Panc1 (cell line): Measurements from ENCODE around the gene SLC8B1. TPM values are rescaled to one million over a fixed set of nuclear protein-coding genes. Genes with fewer than 3 reads are reported as not detected.

Experiments used
- ATAC-seq: fragments of 200-7000 bp; cut with Tn5 transposase; 2 replicates; pipeline ENCODE4 v1.9.1; 2020; ENCODE audit warnings: mild to moderate bottlenecking, moderate library complexity
- BruUV-seq: library from RNA; stranded (reverse); fragments of 400-500 nt; replicated peaks from 2 replicates; lab custom pipeline; 2021; lab: Mats Ljungman, UMichigan
- CTCF ChIA-PET: fragments of 300-600 bp; sonication (Branson Sonifier 250); formaldehyde crosslinking; loops from one replicate; lab custom pipeline; 2022; ENCODE audit warnings: antibody characterized with exemption; lab: Charles Lee
- POLR2A ChIA-PET: fragments of 300-600 bp; sonication (Branson Sonifier 250); formaldehyde crosslinking; loops from one replicate; lab custom pipeline; 2022; ENCODE audit warnings: antibody characterized with exemption; lab: Charles Lee
- DNase-seq: peaks from one replicate; pipeline ENCODE4 v3.0.0-alpha.2; 2010; ENCODE audit warnings: low read depth, low spot score
- H3K27ac ChIP-seq: 2 replicates; pipeline ENCODE4 v1.5.1; 2011; ENCODE audit warnings: mild to moderate bottlenecking, low read length, inconsistent platforms
- H3K27me3 ChIP-seq: fragments of 200-500 bp; sonication (Bioruptor generic); 2 replicates; pipeline ENCODE4 v1.6.0; 2014; ENCODE audit warnings: low read length, inconsistent platforms; ENCODE audit not compliant: control insufficient read depth, insufficient read depth
- H3K36me3 ChIP-seq: fragments of 200-500 bp; sonication (Bioruptor generic); 2 replicates; pipeline ENCODE4 v1.5.1; 2014; ENCODE audit warnings: inconsistent platforms, mild to moderate bottlenecking, low read length, moderate library complexity; ENCODE audit not compliant: control insufficient read depth, insufficient read depth
- H3K4me1 ChIP-seq: 2 replicates; pipeline ENCODE4 v1.5.1; 2011; ENCODE audit warnings: inconsistent platforms, mild to moderate bottlenecking, low read length, moderate library complexity; ENCODE audit not compliant: control insufficient read depth, insufficient read depth
- H3K4me3 ChIP-seq, 2 experiments: 2 replicates each; pipeline ENCODE4 v1.5.1; 2011 to 2012; ENCODE audit warnings: low read depth in 2 of 2, low read length in 2 of 2, mild to moderate bottlenecking in 2 of 2, inconsistent platforms in 1 of 2, moderate library complexity in 1 of 2
- H3K9me3 ChIP-seq: fragments of 200-500 bp; sonication (Bioruptor generic); 2 replicates; pipeline ENCODE4 v1.5.1; 2014; ENCODE audit warnings: low read depth, mild to moderate bottlenecking, inconsistent platforms, low read length, moderate library complexity; ENCODE audit not compliant: control insufficient read depth, insufficient read depth
- CTCF ChIP-seq: fragments of 450-650 bp; IDR thresholded peaks from 2 replicates; pipeline ENCODE4 v1.5.1; 2017; ENCODE audit warnings: mild to moderate bottlenecking
- POLR2AphosphoS5 ChIP-seq: IDR thresholded peaks from 2 replicates; pipeline ENCODE4 v1.6.1; 2012; ENCODE audit warnings: mild to moderate bottlenecking, low read depth, low read length, moderate library complexity
- SIN3A ChIP-seq: IDR thresholded peaks from 2 replicates; pipeline ENCODE4 v1.6.1; 2012; ENCODE audit warnings: low read depth, mild to moderate bottlenecking, low read length, moderate library complexity, borderline replicate concordance; ENCODE audit not compliant: insufficient read depth
- TCF7L2 ChIP-seq: IDR thresholded peaks from 2 replicates; pipeline ENCODE4 v1.6.1; 2011; ENCODE audit warnings: mild to moderate bottlenecking, low read depth, low read length, inconsistent platforms
- in situ Hi-C: cut with HindIII; loops from 2 replicates; pipeline ENCODE4 v1.10.0; 2016; ENCODE audit warnings: low sequenced_read_pairs, low pct_unique_long_range_greater_than_20kb
- intact Hi-C: fragments of 100-400 bp; cut with micrococcal nuclease; formaldehyde crosslinking; loops from one replicate; pipeline ENCODE4 v1.10.0; 2022; ENCODE audit not compliant: unreplicated experiment
- total RNA-seq: library from RNA; stranded (reverse); gene quantifications from one replicate; pipeline ENCODE4 v1.2.1, GENCODE V29; 2021; ENCODE audit not compliant: unreplicated experiment
- TF ChIP-seq, protein P1 (sequence below), 2 experiments: IDR thresholded peaks; 2 replicates each; pipeline ENCODE4 v1.6.1; 2011 to 2012; ENCODE audit warnings: low read depth in 2 of 2, control low read depth in 1 of 2, low read length in 1 of 2, mild to moderate bottlenecking in 1 of 2, moderate library complexity in 1 of 2; ENCODE audit not compliant: insufficient read depth in 1 of 2

The SLC8B1 gene
- total RNA-seq, 1 experiment from 2014 or later, result 26.7 TPM

DNA sequence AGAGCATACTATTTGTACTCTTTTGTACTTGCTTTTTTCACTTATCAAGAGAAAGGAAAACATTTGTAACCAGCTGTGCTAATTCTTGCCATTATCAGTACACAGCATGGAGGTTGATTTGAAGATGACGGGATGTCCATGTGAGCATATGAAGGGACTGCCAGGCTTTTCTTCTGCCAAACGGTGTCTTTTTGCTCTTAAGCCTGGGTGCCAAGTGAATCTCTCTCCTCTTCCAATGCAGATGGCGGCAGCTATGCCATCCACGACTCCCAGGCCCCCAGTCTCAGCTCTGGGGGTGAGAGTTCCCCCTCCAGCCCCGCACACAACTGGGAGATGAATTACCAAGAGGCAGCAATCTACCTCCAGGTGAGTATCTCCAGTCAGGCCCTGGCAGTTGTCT is 74.8 kb downstream of the SLC8B1 start:
- H3K9me3 ChIP-seq, result no peaks in the 10 kb centered on the region
- POLR2A ChIA-PET, result interaction anchor here (0.6 to 0.7 kb wide), 2 partner anchors 38 to 66 kb away, joined by 3 to 6 read pairs; no protein-coding TSS in a partner anchor
- intact Hi-C loops, result no loop called here

GRCh38 chr12:113257564-113257963 is 77.3 kb downstream of the SLC8B1 start:
- DNase-seq (no peak), ATAC-seq (no peak)
- TF ChIP-seq CTCF (no peak), SIN3A (no peak), POLR2AphosphoS5 (no peak)
- TF ChIP-seq, protein P1, sequence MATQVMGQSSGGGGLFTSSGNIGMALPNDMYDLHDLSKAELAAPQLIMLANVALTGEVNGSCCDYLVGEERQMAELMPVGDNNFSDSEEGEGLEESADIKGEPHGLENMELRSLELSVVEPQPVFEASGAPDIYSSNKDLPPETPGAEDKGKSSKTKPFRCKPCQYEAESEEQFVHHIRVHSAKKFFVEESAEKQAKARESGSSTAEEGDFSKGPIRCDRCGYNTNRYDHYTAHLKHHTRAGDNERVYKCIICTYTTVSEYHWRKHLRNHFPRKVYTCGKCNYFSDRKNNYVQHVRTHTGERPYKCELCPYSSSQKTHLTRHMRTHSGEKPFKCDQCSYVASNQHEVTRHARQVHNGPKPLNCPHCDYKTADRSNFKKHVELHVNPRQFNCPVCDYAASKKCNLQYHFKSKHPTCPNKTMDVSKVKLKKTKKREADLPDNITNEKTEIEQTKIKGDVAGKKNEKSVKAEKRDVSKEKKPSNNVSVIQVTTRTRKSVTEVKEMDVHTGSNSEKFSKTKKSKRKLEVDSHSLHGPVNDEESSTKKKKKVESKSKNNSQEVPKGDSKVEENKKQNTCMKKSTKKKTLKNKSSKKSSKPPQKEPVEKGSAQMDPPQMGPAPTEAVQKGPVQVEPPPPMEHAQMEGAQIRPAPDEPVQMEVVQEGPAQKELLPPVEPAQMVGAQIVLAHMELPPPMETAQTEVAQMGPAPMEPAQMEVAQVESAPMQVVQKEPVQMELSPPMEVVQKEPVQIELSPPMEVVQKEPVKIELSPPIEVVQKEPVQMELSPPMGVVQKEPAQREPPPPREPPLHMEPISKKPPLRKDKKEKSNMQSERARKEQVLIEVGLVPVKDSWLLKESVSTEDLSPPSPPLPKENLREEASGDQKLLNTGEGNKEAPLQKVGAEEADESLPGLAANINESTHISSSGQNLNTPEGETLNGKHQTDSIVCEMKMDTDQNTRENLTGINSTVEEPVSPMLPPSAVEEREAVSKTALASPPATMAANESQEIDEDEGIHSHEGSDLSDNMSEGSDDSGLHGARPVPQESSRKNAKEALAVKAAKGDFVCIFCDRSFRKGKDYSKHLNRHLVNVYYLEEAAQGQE (IDR thresholded peaks at IDR 0.05; ENCODE audit: insufficient read depth in 1 of 2, low read depth in 2 of 2, low read length in 1 of 2), result no peak
- ChIA-PET CTCF (interaction anchor here (0.6 kb wide), 2 partner anchors 35 to 466 kb away, joined by 3 to 7 read pairs; no protein-coding TSS in a partner anchor), POLR2A (no interaction called here)
- H3K27me3 ChIP-seq, result no peaks in the 10 kb centered on the region
- no peak overlapping the region for H3K27ac ChIP-seq
- in situ Hi-C loops (no loop called here), intact Hi-C loops (no loop called here)
- peaks cover 2% of the 10 kb centered on the region; the same call in 1 of the 2 replicates for H3K36me3 ChIP-seq
- no peak overlapping the region for H3K4me3 ChIP-seq
- no peaks in the 10 kb centered on the region for H3K4me1 ChIP-seq
- no TSS peak for BruUV-seq
- peaks cover 6% of the 10 kb centered on the region; the same call in 1 of the 2 replicates for H3K9me3 ChIP-seq

More for the DNA sequence above, 74.8 kb downstream of the SLC8B1 start:
- H3K4me1 ChIP-seq, result no peaks in the 10 kb centered on the region
- H3K27ac ChIP-seq, result no peak overlapping the region
- H3K36me3 ChIP-seq, result peaks cover 2% of the 10 kb centered on the region; the same call in 1 of the 2 replicates
- ATAC-seq (no peak), DNase-seq (no peak)
- CTCF ChIA-PET, result no interaction called here
- TF ChIP-seq CTCF, result no peak
- TF ChIP-seq POLR2AphosphoS5, result no peak
- TF ChIP-seq TCF7L2, result no peak
- TF ChIP-seq SIN3A, result no peak
- TF ChIP-seq, protein P1 (IDR thresholded peaks at IDR 0.05; ENCODE audit: insufficient read depth in 1 of 2, low read depth in 2 of 2, low read length in 1 of 2), result no peak
- no TSS peak for BruUV-seq
- in situ Hi-C loops, result no loop called here
- no peak overlapping the region for H3K4me3 ChIP-seq
- H3K27me3 ChIP-seq, result no peaks in the 10 kb centered on the region
